OCI-LY7 (cell line): ENCODE measurements around the gene CFAP97D2.

Experiments
- EZH2phosphoT487 ChIP-seq: fragments of 200-600 bp; sonication (generic); IDR thresholded peaks from 2 replicates; pipeline ENCODE4 v1.6.1; 2018; ENCODE audit warnings: low read depth, borderline replicate concordance, mild to moderate bottlenecking, mixed run types, antibody characterized with exemption, low read length, moderate library complexity, mixed read lengths
- TF ChIP-seq, protein P1 (sequence below): fragments of 200-600 bp; sonication (generic); conservative IDR thresholded peaks from 2 replicates; pipeline ENCODE4 v1.5.1; 2014; ENCODE audit warnings: mild to moderate bottlenecking, antibody characterized with exemption, low read length, moderate library complexity, mixed read lengths

DNA sequence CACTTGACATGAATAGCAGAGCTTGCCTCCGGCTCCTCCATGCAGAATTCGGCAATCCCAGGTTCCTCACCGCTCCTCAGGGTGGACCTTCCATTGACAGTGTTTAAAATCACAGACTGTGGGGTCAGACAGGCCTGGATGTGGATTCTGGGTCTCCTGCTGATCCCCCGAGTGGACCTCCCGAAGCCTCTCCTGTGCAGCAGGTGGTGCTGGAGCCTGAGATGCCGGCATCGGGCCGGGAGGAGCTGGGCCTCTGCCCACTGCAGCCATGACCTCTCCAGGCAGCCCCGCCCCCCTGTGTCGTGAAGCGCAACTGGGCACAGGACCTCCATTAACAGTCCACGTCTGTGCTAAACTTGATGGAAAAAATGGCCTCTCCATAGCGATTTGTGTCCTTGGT is 45.1 kb downstream of the CFAP97D2 start:
- TF ChIP-seq, protein P1, sequence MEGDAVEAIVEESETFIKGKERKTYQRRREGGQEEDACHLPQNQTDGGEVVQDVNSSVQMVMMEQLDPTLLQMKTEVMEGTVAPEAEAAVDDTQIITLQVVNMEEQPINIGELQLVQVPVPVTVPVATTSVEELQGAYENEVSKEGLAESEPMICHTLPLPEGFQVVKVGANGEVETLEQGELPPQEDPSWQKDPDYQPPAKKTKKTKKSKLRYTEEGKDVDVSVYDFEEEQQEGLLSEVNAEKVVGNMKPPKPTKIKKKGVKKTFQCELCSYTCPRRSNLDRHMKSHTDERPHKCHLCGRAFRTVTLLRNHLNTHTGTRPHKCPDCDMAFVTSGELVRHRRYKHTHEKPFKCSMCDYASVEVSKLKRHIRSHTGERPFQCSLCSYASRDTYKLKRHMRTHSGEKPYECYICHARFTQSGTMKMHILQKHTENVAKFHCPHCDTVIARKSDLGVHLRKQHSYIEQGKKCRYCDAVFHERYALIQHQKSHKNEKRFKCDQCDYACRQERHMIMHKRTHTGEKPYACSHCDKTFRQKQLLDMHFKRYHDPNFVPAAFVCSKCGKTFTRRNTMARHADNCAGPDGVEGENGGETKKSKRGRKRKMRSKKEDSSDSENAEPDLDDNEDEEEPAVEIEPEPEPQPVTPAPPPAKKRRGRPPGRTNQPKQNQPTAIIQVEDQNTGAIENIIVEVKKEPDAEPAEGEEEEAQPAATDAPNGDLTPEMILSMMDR: no peak
- no peak for TF ChIP-seq EZH2phosphoT487
